Spleen (tissue), 11 donors: Measurements from ENCODE around the gene GRK3. TPM values are rescaled to one million over a fixed set of nuclear protein-coding genes. Genes with fewer than 3 reads are reported as not detected.

Experiments
- DNase-seq: peaks from one replicate; pipeline ENCODE4 v3.0.0-alpha.2; 2020
- H3K27ac ChIP-seq, 8 donors: fragments of 200-600 bp; sonication (generic) in 7 of 8; 1 replicate in 4 of 8; 2 replicates in 4 of 8; pipeline versions ENCODE4 v1.5.0 to v1.8.0; 2016 to 2021; ENCODE audit warnings: inconsistent platforms in 4 of 8, mild to moderate bottlenecking in 4 of 8, moderate library complexity in 1 of 8
- H3K27me3 ChIP-seq, 7 donors: fragments of 200-600 bp; sonication (generic) in 6 of 7; replicated peaks in 1 of 7; 1 replicate in 4 of 7; 2 replicates in 3 of 7; pipeline versions ENCODE4 v1.5.0 to v1.8.0; 2016 to 2021; ENCODE audit warnings: inconsistent platforms in 3 of 7, mild to moderate bottlenecking in 1 of 7
- H3K36me3 ChIP-seq, 6 donors: fragments of 200-600 bp; sonication (generic) in 5 of 6; 1 replicate in 4 of 6; 2 replicates in 2 of 6; pipeline versions ENCODE4 v1.5.0 to v1.8.0; 2016 to 2021; ENCODE audit warnings: inconsistent platforms in 2 of 6
- H3K4me1 ChIP-seq, 6 donors: fragments of 200-600 bp; sonication (generic) in 5 of 6; 1 replicate in 3 of 6; 2 replicates in 3 of 6; pipeline versions ENCODE4 v1.5.0 to v1.8.0; 2016 to 2021; ENCODE audit warnings: inconsistent platforms in 3 of 6
- H3K4me3 ChIP-seq, 8 donors: fragments of 200-600 bp; sonication (generic) in 7 of 8; 1 replicate in 4 of 8; 2 replicates in 4 of 8; pipeline versions ENCODE4 v1.5.0 to v1.8.0; 2016 to 2021; ENCODE audit warnings: inconsistent platforms in 4 of 8, mild to moderate bottlenecking in 4 of 8, moderate library complexity in 2 of 8
- H3K9me3 ChIP-seq, 8 donors: fragments of 200-600 bp; sonication (generic) in 7 of 8; 1 replicate in 4 of 8; 2 replicates in 4 of 8; pipeline versions ENCODE4 v1.5.0 to v1.8.0; 2016 to 2021; ENCODE audit warnings: inconsistent platforms in 4 of 8
- CTCF ChIP-seq, 11 experiments: fragments of 200-600 bp in 7 of 11; fragments of 450-650 bp in 4 of 11; sonication (generic) in 4 of 11; IDR thresholded peaks in 8 of 11; conservative IDR thresholded peaks in 3 of 11; 1 replicate in 7 of 11; 2 replicates in 4 of 11; pipeline versions ENCODE4 v1.4.0 to v1.8.0; 2016 to 2021; ENCODE audit warnings: antibody characterized with exemption in 11 of 11, inconsistent platforms in 4 of 11, mild to moderate bottlenecking in 1 of 11
- POLR2A ChIP-seq, 3 donors: fragments of 450-650 bp; IDR thresholded peaks; one replicate each; pipeline ENCODE4 v1.5.1; 2017; ENCODE audit warnings: antibody characterized with exemption in 3 of 3, mild to moderate bottlenecking in 1 of 3
- POLR2AphosphoS5 ChIP-seq, 3 donors: sonication (generic); formaldehyde crosslinking; IDR thresholded peaks; one replicate each; pipeline ENCODE4 v1.5.1; 2017; ENCODE audit warnings: antibody characterized with exemption in 3 of 3
- WGBS, 5 donors: extraction: QIAGEN DNeasy Blood & Tissue Kit in 3 of 5; methylation state at CpG; one replicate each; pipeline versions ENCODE4 v1.1.5 to v1.1.7; 2013 to 2018; 5-methylcytosine and 5-hydroxymethylcytosine counted together
- intact Hi-C: fragments of 100-400 bp; cut with DNase I; formaldehyde crosslinking; loops from one replicate; pipeline ENCODE4 v1.15.0; 2023; ENCODE audit warnings: low total_unique reads
- polyA plus RNA-seq, 3 donors: library from polyadenylated mRNA; stranded (reverse); fragments of 200-250 nt; gene quantifications; one replicate each; pipeline ENCODE4 v1.2.1, GENCODE V29; 2013
- total RNA-seq, 7 donors: library from RNA; depleted of rRNA in 3 of 7; stranded (reverse); fragments of >200 nt in 3 of 7; fragmentation: NEBNext Ultra II Directional in 4 of 7; extraction: Animal tissue kit (Norgen Biotek cat#: 25700) in 4 of 7; gene quantifications; one replicate each; pipeline versions ENCODE4 v1.1.0 to v1.2.1, GENCODE V29; 2016 to 2021
- donor health status: healthy with polysubstance abuse.
- donor health status: DM: no; HTN: no; CAD: no; lungs with moderate emphysema.
- donor health status: DM: no; HTN: no; CAD: no.
- donor health status: Bipolar disorder and iron deficiency.
- donor health status: healthy.
- donor health status: DM: no; HTN: no; CAD: no.
- donor health status: DM: yes; HTN: yes; CAD: no.

Gene GRK3
- total and polyA plus RNA-seq, 10 donors = 9.3 to 60.7 (median 45.7) TPM

- Histone ChIP-seq H3K4me3 (no peak overlapping the region), H3K27ac (no peak overlapping the region), H3K36me3 (peaks cover 0 to 100% (median 49%) of the 10 kb centered on the region in 6 donors), H3K27me3 (no peaks in the 10 kb centered on the region), H3K4me1 (no peaks in the 10 kb centered on the region), H3K9me3 (no peaks in the 10 kb centered on the region)
- TF ChIP-seq POLR2A (IDR thresholded peaks at IDR 0.05) (no peak), CTCF (IDR thresholded peaks at IDR 0.05 in 8 of 11, conservative IDR thresholded peaks at IDR 0.05 in 3 of 11) (no peak), POLR2AphosphoS5 (IDR thresholded peaks at IDR 0.05) (no peak)
- DNase-seq = no peak
- intact Hi-C loops = loop anchor here (10.0 kb wide), 1 partner anchor 245 kb away; no protein-coding TSS in a partner anchor
- WGBS, 5 donors = 66 to 73% (median 70%) methylated on average over 6 of the region's 6 CpGs
These were observed 145.3 kb downstream of the GRK3 start for GRCh38 chr22:25709758-25710157.

GRCh38 chr22:25710501-25710900, 146.0 kb downstream of the GRK3 start:
- Histone ChIP-seq H3K27me3 (no peaks in the 10 kb centered on the region), H3K9me3 (no peaks in the 10 kb centered on the region), H3K4me3 (no peak overlapping the region), H3K4me1 (no peaks in the 10 kb centered on the region), H3K36me3 (peaks cover 0 to 100% (median 49%) of the 10 kb centered on the region in 6 donors), H3K27ac (no peak overlapping the region)
- no peak for TF ChIP-seq POLR2AphosphoS5 (IDR thresholded peaks at IDR 0.05)
- no peak for TF ChIP-seq POLR2A (IDR thresholded peaks at IDR 0.05)
- intact Hi-C loops = no loop called here
- WGBS, 5 donors = 90 to 98% (median 94%) methylated on average over 7 of the region's 7 CpGs
- DNase-seq = no peak

GRCh38 chr22:25711491-25711890, 147.0 kb downstream of the GRK3 start:
- WGBS, 5 donors = 79 to 88% (median 85%) methylated on average over 6 of the region's 6 CpGs
- peaks cover 0 to 100% (median 49%) of the 10 kb centered on the region in 6 donors for H3K36me3 ChIP-seq
- H3K4me3 ChIP-seq = no peak overlapping the region
- intact Hi-C loops = no loop called here
- no peaks in the 10 kb centered on the region for H3K27me3 ChIP-seq
- no peak overlapping the region for H3K27ac ChIP-seq
- no peaks in the 10 kb centered on the region for H3K4me1 ChIP-seq
- DNase-seq = no peak
- no peaks in the 10 kb centered on the region for H3K9me3 ChIP-seq
- no peak for TF ChIP-seq POLR2A (IDR thresholded peaks at IDR 0.05)
- TF ChIP-seq POLR2AphosphoS5 (IDR thresholded peaks at IDR 0.05) = no peak
- TF ChIP-seq CTCF (IDR thresholded peaks at IDR 0.05 in 8 of 11, conservative IDR thresholded peaks at IDR 0.05 in 3 of 11) = no peak

GRCh38 chr22:25712661-25713400, 148.4 kb downstream of the GRK3 start:
- Histone ChIP-seq H3K4me3 (no peak overlapping the region), H3K27me3 (no peaks in the 10 kb centered on the region), H3K4me1 (no peaks in the 10 kb centered on the region), H3K27ac (no peak overlapping the region), H3K36me3 (peaks cover 0 to 100% (median 49%) of the 10 kb centered on the region in 6 donors), H3K9me3 (no peaks in the 10 kb centered on the region)
- TF ChIP-seq CTCF (IDR thresholded peaks at IDR 0.05 in 8 of 11, conservative IDR thresholded peaks at IDR 0.05 in 3 of 11) = no peak
- TF ChIP-seq POLR2A (IDR thresholded peaks at IDR 0.05) = no peak
- no peak for TF ChIP-seq POLR2AphosphoS5 (IDR thresholded peaks at IDR 0.05)
- intact Hi-C loops = no loop called here
- DNase-seq = no peak
- WGBS, 5 donors = 92 to 94% (median 92%) methylated on average over 7 of the region's 7 CpGs
